HCT116 (cell line): ENCODE results near the gene SORCS2.

ENCODE experiments used
- CBX3 ChIP-seq: IDR thresholded peaks from 2 replicates; pipeline ENCODE4 v1.6.1; 2012; ENCODE audit warnings: low read depth
- CTCF ChIP-seq, 3 experiments: fragments of 200-600 bp in 1 of 3; sonication (generic) in 1 of 3; IDR thresholded peaks in 2 of 3; conservative IDR thresholded peaks in 1 of 3; 2 replicates each; pipeline ENCODE4 v1.5.1; 2012 to 2017; ENCODE audit warnings: low read depth in 2 of 3, low read length in 2 of 3, antibody characterized with exemption in 1 of 3, borderline replicate concordance in 1 of 3, control low read depth in 1 of 3, mild to moderate bottlenecking in 1 of 3, mixed read lengths in 1 of 3, mixed run types in 1 of 3, moderate library complexity in 1 of 3; ENCODE audit not compliant: insufficient read depth in 1 of 3
- EZH2 ChIP-seq: fragments of 200-600 bp; sonication (generic); IDR thresholded peaks from 2 replicates; pipeline ENCODE4 v1.6.1; 2017; ENCODE audit warnings: antibody characterized with exemption, mixed run types
- POLR2A ChIP-seq: IDR thresholded peaks from 2 replicates; pipeline ENCODE4 v1.7.0; 2011; ENCODE audit warnings: borderline replicate concordance; ENCODE audit not compliant: insufficient read depth, insufficient read length; ENCODE audit errors: extremely low read depth
- POLR2AphosphoS5 ChIP-seq: IDR thresholded peaks from 2 replicates; pipeline ENCODE4 v1.6.1; 2011; ENCODE audit warnings: mild to moderate bottlenecking, low read depth, low read length, moderate library complexity
- ZFX ChIP-seq: fragments of 450-650 bp; IDR thresholded peaks from 2 replicates; pipeline ENCODE4 v1.6.1; 2017
- ZNF274 ChIP-seq: fragments of 200-500 bp; sonication (Bioruptor generic); IDR thresholded peaks from 2 replicates; pipeline ENCODE4 v1.6.1; 2014; ENCODE audit warnings: mild to moderate bottlenecking, low read depth, low read length, inconsistent platforms

- TF ChIP-seq EZH2 (no peak), POLR2A (no peak), ZFX (no peak), POLR2AphosphoS5 (no peak), CTCF (IDR thresholded peaks at IDR 0.05 in 2 of 3, conservative IDR thresholded peaks at IDR 0.05 in 1 of 3; ENCODE audit: borderline replicate concordance in 1 of 3, insufficient read depth in 1 of 3, low read depth in 2 of 3, low read length in 2 of 3) (no peak), CBX3 (no peak), ZNF274 (no peak)
These were observed 174.0 kb downstream of the SORCS2 start for GRCh38 chr4:7366180-7366945.
